ENCODE measurements around the gene GRPEL1. TPM values are rescaled to one million over a fixed set of nuclear protein-coding genes. Genes with fewer than 3 reads are reported as not detected.

GRPEL1 gene
- polyA plus RNA-seq, 1 of the 3 experiments (the other 2 are of a cell fraction) = 29.8 TPM

- H3K9ac ChIP-seq = no peak overlapping the region
- no peaks in the 10 kb centered on the region for H3F3A ChIP-seq (replicated peaks; ENCODE audit: insufficient read depth)
- CTCF ChIA-PET = interaction anchor here (0.8 kb wide), 1 partner anchor 9 kb away, joined by 3 read pairs; no protein-coding TSS in a partner anchor
- no peak for DNase-seq
- no peak overlapping the region for H3K4me2 ChIP-seq
- H3K36me3 ChIP-seq (replicated peaks in 1 of 2; ENCODE audit: control insufficient read depth in 1 of 2, insufficient read depth in 2 of 2, low read length in 1 of 2) = no peaks in the 10 kb centered on the region
- no peak overlapping the region for H3K27ac ChIP-seq (ENCODE audit: low read depth in 2 of 2, low read length in 1 of 2)
- H4K20me1 ChIP-seq (ENCODE audit: insufficient read depth) = no peaks in the 10 kb centered on the region
- TF ChIP-seq USF1 (IDR thresholded peaks at IDR 0.05; ENCODE audit: borderline replicate concordance, low read depth) = no peak
- no peak for TF ChIP-seq RFX5 (IDR thresholded peaks at IDR 0.05; ENCODE audit: low read length)
- no peak for TF ChIP-seq EP300 (IDR thresholded peaks at IDR 0.05; ENCODE audit: borderline replicate concordance in 1 of 2, low read depth in 1 of 2, low read length in 1 of 2)
- TF ChIP-seq FOXM1 (IDR thresholded peaks at IDR 0.05; ENCODE audit: low read depth) = no peak
- no peak for TF ChIP-seq ZBTB33 (IDR thresholded peaks at IDR 0.05; ENCODE audit: borderline replicate concordance, low read depth)
- no peak for TF ChIP-seq GABPA (IDR thresholded peaks at IDR 0.05; ENCODE audit: low read depth)
- TF ChIP-seq JUND (IDR thresholded peaks at IDR 0.05) = no peak
- TF ChIP-seq USF2 (IDR thresholded peaks at IDR 0.05; ENCODE audit: borderline replicate concordance, low read depth, low read length) = no peak
- TF ChIP-seq EZH2phosphoT487 (IDR thresholded peaks at IDR 0.05; ENCODE audit: borderline replicate concordance, low read depth) = no peak
- TF ChIP-seq ELF1 (IDR thresholded peaks at IDR 0.05) = no peak
- no peak for TF ChIP-seq YY1 (IDR thresholded peaks at IDR 0.05; ENCODE audit: low read depth)
- TF ChIP-seq CTCF (IDR thresholded peaks at IDR 0.05) = no peak
- no peak for TF ChIP-seq TEAD4 (IDR thresholded peaks at IDR 0.05; ENCODE audit: borderline replicate concordance, insufficient read depth)
- no peak for TF ChIP-seq RXRA (IDR thresholded peaks at IDR 0.05; ENCODE audit: borderline replicate concordance, low read depth)
- TF ChIP-seq RCOR1 (IDR thresholded peaks at IDR 0.05; ENCODE audit: low read length) = no peak
- no peak for TF ChIP-seq POLR2AphosphoS5 (IDR thresholded peaks at IDR 0.05; ENCODE audit: low read depth, low read length)
- no peak for TF ChIP-seq MEF2A (IDR thresholded peaks at IDR 0.05; ENCODE audit: borderline replicate concordance, low read depth)
- no peak overlapping the region for H3K4me3 ChIP-seq (ENCODE audit: low read depth in 2 of 2, low read length in 1 of 2)
- no peak overlapping the region for H2AFZ ChIP-seq (ENCODE audit: low read depth)
- WGBS (ENCODE audit: low lambda C conversion rate) = 49% methylated on average over 8 of the region's 8 CpGs
- no peaks in the 10 kb centered on the region for H3K9me2 ChIP-seq
- no peaks in the 10 kb centered on the region for H3K79me2 ChIP-seq (ENCODE audit: insufficient read depth)
- no peaks in the 10 kb centered on the region; a peak in 1 of 4 replicates for H3K4me1 ChIP-seq (ENCODE audit: control insufficient read depth in 1 of 2, insufficient read depth in 2 of 2, low read depth in 1 of 2, low read length in 1 of 2)
- POLR2A ChIA-PET = no interaction called here
- H3K27me3 ChIP-seq (ENCODE audit: insufficient read depth) = no peaks in the 10 kb centered on the region
- H3K9me3 ChIP-seq = no peaks in the 10 kb centered on the region
Measured at GRCh38 chr4:7111441-7111840, 43.6 kb upstream of the GRPEL1 start.

All from SK-N-SH (cell line).